Skeletal muscle tissue (tissue), 4 donors: ENCODE data around the gene F10. TPM values are rescaled to one million over a fixed set of nuclear protein-coding genes. Genes with fewer than 3 reads are reported as not detected.

ENCODE experiments used
- H3K27ac ChIP-seq: one replicate; pipeline ENCODE4 v1.7.0; 2013; ENCODE audit warnings: mild to moderate bottlenecking, low read depth, low read length, inconsistent platforms
- H3K27me3 ChIP-seq, 3 donors: one replicate each; pipeline ENCODE4 v1.7.0; 2013; ENCODE audit warnings: low read length in 3 of 3; ENCODE audit not compliant: control insufficient read depth in 3 of 3, insufficient read depth in 3 of 3
- H3K36me3 ChIP-seq, 3 donors: one replicate each; pipeline ENCODE4 v1.7.0; 2013; ENCODE audit warnings: low read length in 3 of 3; ENCODE audit not compliant: control insufficient read depth in 3 of 3, insufficient read depth in 3 of 3
- H3K4me1 ChIP-seq, 3 donors: one replicate each; pipeline ENCODE4 v1.7.0; 2013; ENCODE audit warnings: low read length in 3 of 3, mild to moderate bottlenecking in 3 of 3; ENCODE audit not compliant: control insufficient read depth in 3 of 3, insufficient read depth in 3 of 3
- H3K4me3 ChIP-seq, 3 donors: one replicate each; pipeline ENCODE4 v1.7.0; 2013; ENCODE audit warnings: low read length in 3 of 3
- H3K9ac ChIP-seq, 3 donors: one replicate each; pipeline ENCODE4 v1.7.0; 2013; ENCODE audit warnings: low read length in 3 of 3, mild to moderate bottlenecking in 3 of 3, moderate library complexity in 2 of 3, low read depth in 1 of 3
- H3K9me3 ChIP-seq, 3 donors: one replicate each; pipeline ENCODE4 v1.7.0; 2013; ENCODE audit warnings: low read length in 3 of 3; ENCODE audit not compliant: control insufficient read depth in 3 of 3
- total RNA-seq: library from RNA; depleted of rRNA; stranded (reverse); fragments of >200 nt; gene quantifications from one replicate; pipeline ENCODE4 v1.2.3, GENCODE V29; 2014
- donor health status: Osteomylitis.

The F10 gene
- total RNA-seq, 1 donor from 2014 or later = 33.9 TPM

- Histone ChIP-seq H3K9ac (no peak overlapping the region), H3K4me3 (no peak overlapping the region), H3K9me3 (no peaks in the 10 kb centered on the region), H3K36me3 (no peaks in the 10 kb centered on the region), H3K27ac (no peak overlapping the region), H3K27me3 (peaks cover 0 to 40% (median 17%) of the 10 kb centered on the region in 3 donors), H3K4me1 (peaks cover 0 to 9% (median 3%) of the 10 kb centered on the region in 3 donors)
Measured at GRCh38 chr13:113121183-113121927, 1.2 kb upstream of the F10 start.

DNA sequence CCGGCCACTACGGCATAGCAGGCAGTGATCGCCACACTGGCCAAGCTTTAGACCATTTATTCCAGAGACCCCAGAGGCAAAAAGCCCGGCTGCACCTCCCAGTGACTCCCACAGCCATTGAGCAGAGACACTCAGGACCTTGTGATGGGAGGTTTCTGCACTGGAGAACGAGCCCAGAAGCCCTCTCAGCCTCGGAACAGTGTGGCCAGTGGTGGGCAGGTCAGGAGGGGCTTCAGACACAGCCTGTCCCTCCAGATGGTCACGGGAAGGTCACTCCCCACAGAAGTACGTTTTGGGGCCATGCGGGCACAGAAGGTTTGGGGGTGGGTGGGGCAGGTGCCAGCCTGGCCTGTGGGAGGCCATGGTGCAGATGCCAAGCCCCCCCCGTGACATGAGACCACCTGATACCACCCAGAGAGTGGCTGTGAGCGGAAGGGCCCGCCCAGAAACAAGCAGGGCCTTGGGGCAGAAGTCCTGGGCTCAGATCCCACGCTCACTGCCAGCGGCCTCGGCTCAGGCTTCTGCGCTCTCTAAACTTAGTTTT is 599 bp upstream of the F10 start:
- Histone ChIP-seq H3K4me1 (peaks cover 0 to 9% (median 3%) of the 10 kb centered on the region in 3 donors), H3K27me3 (peaks cover 0 to 39% (median 17%) of the 10 kb centered on the region in 3 donors), H3K36me3 (no peaks in the 10 kb centered on the region), H3K4me3 (no peak overlapping the region), H3K9me3 (no peaks in the 10 kb centered on the region), H3K27ac (no peak overlapping the region), H3K9ac (no peak overlapping the region)

DNA sequence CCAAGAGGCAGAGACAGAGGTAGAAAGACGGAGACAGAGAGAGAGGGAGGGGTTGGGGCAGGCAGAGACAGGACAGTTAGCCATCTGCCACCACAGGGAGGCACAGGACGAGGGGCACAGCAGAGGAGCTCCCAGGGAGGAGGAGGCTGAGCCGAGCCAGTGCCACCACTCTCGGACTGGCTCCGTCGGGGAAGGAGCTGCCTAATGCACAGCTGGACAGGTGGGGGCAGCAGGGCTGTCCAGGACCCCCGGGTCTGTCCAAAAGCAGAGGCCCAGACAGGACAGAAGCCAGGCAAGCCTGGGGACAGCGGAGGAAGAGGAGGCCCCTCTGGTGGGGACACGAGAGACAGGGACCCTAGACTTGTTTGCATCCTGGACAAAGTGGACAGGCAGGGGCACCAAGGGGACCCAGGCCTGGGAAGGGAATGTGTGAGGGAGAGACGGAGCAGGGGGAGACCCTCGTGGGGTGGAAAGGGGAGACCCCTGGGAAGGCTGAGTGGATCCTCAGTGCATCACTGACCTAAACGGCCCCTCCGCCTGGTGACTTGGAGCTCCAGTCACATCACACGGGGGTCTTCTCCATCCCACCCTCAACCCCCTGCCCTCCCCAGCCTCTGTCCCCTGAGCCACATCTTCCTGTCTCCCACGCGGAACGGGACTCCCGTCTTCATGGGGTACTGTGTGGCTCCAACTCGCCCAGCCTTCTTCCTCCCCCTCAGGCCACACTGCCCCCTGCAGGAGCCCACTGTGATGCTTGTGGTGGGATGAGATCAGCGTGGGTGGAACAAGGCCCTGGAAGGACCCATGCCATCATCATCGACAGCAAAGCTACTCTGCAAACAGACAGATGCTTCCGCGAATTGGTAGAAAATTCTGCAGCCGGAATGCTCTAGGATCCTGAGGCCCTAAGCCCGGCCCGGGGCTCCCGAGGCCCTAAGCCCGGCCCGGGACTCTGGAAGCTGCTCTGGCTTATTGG is 915 bp downstream of the F10 start:
- Histone ChIP-seq H3K27ac (peak overlapping the region; percentile 12), H3K4me3 (peak overlapping the region; percentile 48 to 54 (median 52)), H3K9me3 (no peaks in the 10 kb centered on the region), H3K4me1 (peaks cover 0 to 9% (median 3%) of the 10 kb centered on the region in 3 donors), H3K9ac (peak overlapping the region; percentile 14 to 54 (median 51)), H3K27me3 (peaks cover 0 to 35% (median 10%) of the 10 kb centered on the region in 3 donors), H3K36me3 (no peaks in the 10 kb centered on the region)

DNA sequence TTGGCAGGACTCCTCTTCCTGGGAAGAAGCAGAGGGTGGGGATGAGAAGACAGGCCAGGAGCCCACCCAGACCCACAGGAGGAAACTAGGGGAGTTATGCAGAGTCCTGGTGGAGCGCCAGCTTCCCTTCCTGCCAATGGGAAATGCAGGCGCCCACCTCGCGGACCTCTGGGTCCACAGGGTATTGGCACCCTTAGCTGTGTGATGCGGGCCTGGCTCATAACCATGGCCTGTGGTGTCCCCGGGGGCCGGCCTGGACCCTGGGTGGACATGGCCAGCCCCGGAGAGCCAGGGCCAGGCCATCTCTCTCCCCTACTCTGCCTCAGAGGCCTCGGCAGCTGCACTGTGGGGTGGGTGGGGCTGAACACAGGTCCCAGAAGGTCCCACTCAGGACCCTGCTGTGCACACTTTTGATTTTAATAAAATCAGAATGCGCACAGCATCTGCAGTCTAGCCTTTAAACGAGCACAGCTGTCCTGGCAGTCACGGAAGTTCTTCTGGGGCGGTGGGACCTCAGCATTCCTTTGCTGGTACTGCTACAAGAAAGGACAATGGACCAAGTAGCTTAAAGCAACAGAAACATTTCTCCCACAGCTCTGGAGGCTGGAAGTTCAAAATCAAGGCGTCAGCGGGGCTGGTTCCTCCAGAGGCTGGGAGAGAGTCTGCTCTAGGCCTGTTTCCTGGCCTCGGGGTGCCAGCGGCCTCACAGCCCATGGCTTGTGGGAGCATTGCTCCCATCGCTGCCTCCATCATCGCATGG is 1.8 kb downstream of the F10 start:
- no peak overlapping the region for H3K4me3 ChIP-seq
- H3K9ac ChIP-seq = no peak overlapping the region
- H3K4me1 ChIP-seq = peaks cover 0 to 9% (median 3%) of the 10 kb centered on the region in 3 donors
- H3K27me3 ChIP-seq = peaks cover 5 to 34% (median 7%) of the 10 kb centered on the region in 3 donors
- no peaks in the 10 kb centered on the region for H3K36me3 ChIP-seq
- no peak overlapping the region for H3K27ac ChIP-seq
- no peaks in the 10 kb centered on the region for H3K9me3 ChIP-seq

DNA sequence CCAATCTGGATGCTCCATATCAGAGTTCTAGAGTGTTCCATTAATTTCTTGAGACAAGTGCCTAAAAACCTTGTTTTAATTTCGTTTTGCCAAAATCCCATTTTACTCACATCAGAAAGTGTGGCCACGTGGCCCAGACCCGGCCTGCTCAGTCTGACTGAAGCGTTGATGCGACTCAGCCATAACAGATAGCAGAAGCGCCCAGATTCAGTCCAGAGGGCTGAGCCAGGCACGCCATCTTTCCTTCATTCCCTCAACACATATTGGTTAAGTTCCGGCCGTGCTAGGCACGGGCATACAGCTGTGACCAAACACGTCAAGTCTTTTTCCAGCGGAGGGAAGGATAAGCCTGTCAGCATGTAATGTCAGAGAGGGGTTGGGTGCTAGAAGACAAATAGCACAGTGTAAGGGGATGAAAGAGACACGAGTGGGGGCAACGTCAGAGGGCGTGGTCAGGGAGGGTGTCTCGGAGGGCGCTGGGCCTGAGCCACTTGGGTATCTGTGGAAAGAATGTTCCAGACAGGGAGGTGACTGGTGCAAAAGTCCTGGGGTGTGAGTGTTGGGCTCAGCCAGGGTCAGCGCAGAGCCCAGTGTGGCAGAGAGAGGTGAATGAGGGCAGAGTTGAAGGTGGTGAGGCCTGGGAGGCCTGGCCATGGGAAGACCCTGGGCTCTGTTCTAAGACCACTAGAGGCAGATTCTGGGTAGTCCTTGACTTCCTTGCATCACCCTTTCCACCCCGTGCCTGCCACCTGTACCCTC is 3.1 kb downstream of the F10 start:
- Histone ChIP-seq H3K9ac (no peak overlapping the region), H3K27me3 (peaks cover 7 to 29% (median 14%) of the 10 kb centered on the region in 3 donors), H3K36me3 (no peaks in the 10 kb centered on the region), H3K4me3 (no peak overlapping the region), H3K4me1 (peaks cover 0 to 9% (median 3%) of the 10 kb centered on the region in 3 donors), H3K27ac (no peak overlapping the region), H3K9me3 (no peaks in the 10 kb centered on the region)

- H3K36me3 ChIP-seq = no peaks in the 10 kb centered on the region
- no peak overlapping the region for H3K9ac ChIP-seq
- peaks cover 7 to 29% (median 14%) of the 10 kb centered on the region in 3 donors for H3K27me3 ChIP-seq
- no peak overlapping the region for H3K4me3 ChIP-seq
- no peak overlapping the region for H3K27ac ChIP-seq
- no peaks in the 10 kb centered on the region for H3K9me3 ChIP-seq
- peaks cover 0 to 9% (median 3%) of the 10 kb centered on the region in 3 donors for H3K4me1 ChIP-seq
Measured at GRCh38 chr13:113126265-113127150, 3.9 kb downstream of the F10 start.

DNA sequence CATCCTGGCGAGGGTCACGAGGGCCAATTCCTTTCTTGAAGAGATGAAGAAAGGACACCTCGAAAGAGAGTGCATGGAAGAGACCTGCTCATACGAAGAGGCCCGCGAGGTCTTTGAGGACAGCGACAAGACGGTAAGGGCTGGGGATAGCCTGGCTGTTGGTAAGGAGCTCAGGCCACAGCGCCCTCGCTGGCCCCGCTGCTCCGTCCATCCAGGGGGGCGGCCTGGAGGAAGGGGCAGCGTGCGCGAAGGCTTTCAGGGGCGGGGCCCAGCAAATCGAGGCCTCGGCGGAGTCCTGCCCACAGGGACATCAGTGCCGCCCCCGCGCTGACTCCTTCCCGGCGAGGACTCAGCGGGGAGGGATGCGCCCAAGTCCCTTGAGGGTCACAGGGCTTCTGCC is 6.9 kb downstream of the F10 start:
- Histone ChIP-seq H3K9ac (no peak overlapping the region), H3K36me3 (no peaks in the 10 kb centered on the region), H3K27me3 (peaks cover 7 to 11% (median 11%) of the 10 kb centered on the region in 3 donors), H3K4me3 (no peak overlapping the region), H3K27ac (no peak overlapping the region), H3K9me3 (no peaks in the 10 kb centered on the region), H3K4me1 (no peaks in the 10 kb centered on the region)

DNA sequence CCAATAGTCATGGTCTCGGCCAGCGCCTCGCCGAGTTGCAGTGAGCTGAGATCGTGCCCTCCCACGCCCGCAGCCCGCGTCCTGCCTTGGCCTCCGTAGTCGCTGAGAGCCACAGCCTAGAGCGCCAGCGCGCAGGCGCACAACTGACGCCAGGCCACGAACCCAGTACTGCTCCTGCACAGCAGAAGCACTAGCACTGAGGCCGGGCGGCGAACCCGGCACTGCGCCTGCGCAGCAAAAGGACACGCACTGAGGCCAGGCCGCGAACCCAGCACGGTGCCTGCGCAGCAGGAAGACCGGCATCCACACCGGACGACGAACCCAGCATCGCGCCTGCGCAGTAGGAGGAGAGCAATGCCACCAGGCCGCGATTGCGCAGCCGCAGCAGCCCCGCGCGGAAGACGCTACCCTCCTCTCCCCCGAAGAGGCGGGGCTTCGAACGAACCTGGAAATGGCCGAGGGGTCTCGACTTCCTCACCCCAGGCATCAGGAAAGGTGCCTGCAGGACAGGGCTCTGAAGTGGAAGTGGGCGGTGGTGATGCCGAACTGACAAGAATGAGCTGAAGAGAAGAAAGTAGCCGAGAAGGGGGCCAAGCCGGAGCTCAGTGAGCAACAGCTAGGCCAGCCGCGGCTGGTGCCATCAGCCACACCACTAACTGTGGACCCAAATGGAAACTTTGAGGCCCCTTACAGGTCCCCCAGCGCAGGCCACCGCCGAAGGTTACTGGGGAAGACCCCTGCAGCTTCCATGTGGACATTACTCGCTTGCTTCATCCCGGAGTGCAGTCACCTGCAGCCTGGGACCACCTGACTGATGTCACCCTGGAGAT is 7.5 kb downstream of the F10 start:
- no peak overlapping the region for H3K9ac ChIP-seq
- peak overlapping the region in 1 of 3 donors; percentile 22 for H3K4me3 ChIP-seq
- H3K4me1 ChIP-seq = no peaks in the 10 kb centered on the region
- H3K36me3 ChIP-seq = no peaks in the 10 kb centered on the region
- no peak overlapping the region for H3K27ac ChIP-seq
- no peaks in the 10 kb centered on the region for H3K9me3 ChIP-seq
- H3K27me3 ChIP-seq = peaks cover 7 to 11% (median 11%) of the 10 kb centered on the region in 3 donors
